Stomach (tissue), 9 donors: Measurements from ENCODE around the gene VAV2. TPM values are rescaled to one million over a fixed set of nuclear protein-coding genes. Genes with fewer than 3 reads are reported as not detected.

Source experiments
- DNase-seq, 2 donors: peaks; one replicate each; pipeline versions ENCODE4 v3.0.0 to v3.0.0-alpha.2; 2013 to 2019
- H3K27ac ChIP-seq, 5 donors: fragments of 200-600 bp in 4 of 5; sonication (generic) in 4 of 5; one replicate each; pipeline ENCODE4 v1.5.1; 2013 to 2019; ENCODE audit warnings: mild to moderate bottlenecking in 1 of 5, moderate library complexity in 1 of 5
- H3K27me3 ChIP-seq, 3 donors: fragments of 200-600 bp; sonication (generic); one replicate each; pipeline ENCODE4 v1.5.1; 2017 to 2019; ENCODE audit warnings: mixed run types in 1 of 3
- H3K36me3 ChIP-seq, 4 donors: fragments of 200-600 bp; sonication (generic); 1 replicate in 3 of 4; 2 replicates in 1 of 4; pipeline ENCODE4 v1.5.1; 2016 to 2019
- H3K4me1 ChIP-seq, 4 donors: fragments of 200-600 bp; sonication (generic); one replicate each; pipeline ENCODE4 v1.5.1; 2016 to 2019
- H3K4me3 ChIP-seq, 4 donors: fragments of 200-600 bp; sonication (generic) in 3 of 4; one replicate each; pipeline ENCODE4 v1.5.1; 2016 to 2019; ENCODE audit warnings: mild to moderate bottlenecking in 1 of 4
- H3K9me3 ChIP-seq, 4 donors: fragments of 200-600 bp; sonication (generic); one replicate each; pipeline ENCODE4 v1.5.1; 2016 to 2019
- EP300 ChIP-seq: sonication (generic); formaldehyde crosslinking; IDR thresholded peaks from one replicate; pipeline ENCODE4 v1.6.1; 2017; ENCODE audit warnings: antibody characterized with exemption
- POLR2A ChIP-seq, 4 donors: fragments of 450-650 bp; IDR thresholded peaks; one replicate each; pipeline ENCODE4 v1.6.1; 2016; ENCODE audit warnings: antibody characterized with exemption in 4 of 4, control low read depth in 2 of 4, mild to moderate bottlenecking in 1 of 4, moderate library complexity in 1 of 4
- POLR2AphosphoS5 ChIP-seq, 3 donors: sonication (generic); formaldehyde crosslinking; IDR thresholded peaks; one replicate each; pipeline ENCODE4 v1.6.1; 2016; ENCODE audit warnings: antibody characterized with exemption in 3 of 3
- WGBS, 5 donors: extraction: QIAGEN DNeasy Blood & Tissue Kit in 3 of 5; methylation state at CpG; one replicate each; pipeline versions ENCODE4 v1.1.5 to v1.1.7; 2013 to 2018; 5-methylcytosine and 5-hydroxymethylcytosine counted together
- intact Hi-C: fragments of 100-400 bp; cut with DNase I; formaldehyde crosslinking; loops from one replicate; pipeline ENCODE4 v1.15.1; 2023; ENCODE audit warnings: low total_unique reads
- polyA plus RNA-seq, 3 donors: library from polyadenylated mRNA; stranded (reverse); fragments of 200-250 nt; gene quantifications; one replicate each; pipeline ENCODE4 v1.2.3, GENCODE V29; 2013
- total RNA-seq, 5 donors: library from RNA; depleted of rRNA; stranded (reverse); fragments of >200 nt; gene quantifications; one replicate each; pipeline versions ENCODE4 v1.1.0 to v1.2.3, GENCODE V29; 2014 to 2016
- TF ChIP-seq, protein P1 (sequence below), 7 experiments: fragments of 450-650 bp in 4 of 7; fragments of 200-600 bp in 3 of 7; sonication (generic) in 3 of 7; IDR thresholded peaks; one replicate each; pipeline ENCODE4 v1.5.1; 2016 to 2019; ENCODE audit warnings: antibody characterized with exemption in 7 of 7, control low read depth in 2 of 7, mild to moderate bottlenecking in 1 of 7
- donor health status: healthy with polysubstance abuse.
- donor health status: Bipolar disorder and iron deficiency.
- donor health status: healthy.

Gene VAV2
- total and polyA plus RNA-seq, 8 donors, result 4.1 to 14.2 (median 7.0) TPM

DNA sequence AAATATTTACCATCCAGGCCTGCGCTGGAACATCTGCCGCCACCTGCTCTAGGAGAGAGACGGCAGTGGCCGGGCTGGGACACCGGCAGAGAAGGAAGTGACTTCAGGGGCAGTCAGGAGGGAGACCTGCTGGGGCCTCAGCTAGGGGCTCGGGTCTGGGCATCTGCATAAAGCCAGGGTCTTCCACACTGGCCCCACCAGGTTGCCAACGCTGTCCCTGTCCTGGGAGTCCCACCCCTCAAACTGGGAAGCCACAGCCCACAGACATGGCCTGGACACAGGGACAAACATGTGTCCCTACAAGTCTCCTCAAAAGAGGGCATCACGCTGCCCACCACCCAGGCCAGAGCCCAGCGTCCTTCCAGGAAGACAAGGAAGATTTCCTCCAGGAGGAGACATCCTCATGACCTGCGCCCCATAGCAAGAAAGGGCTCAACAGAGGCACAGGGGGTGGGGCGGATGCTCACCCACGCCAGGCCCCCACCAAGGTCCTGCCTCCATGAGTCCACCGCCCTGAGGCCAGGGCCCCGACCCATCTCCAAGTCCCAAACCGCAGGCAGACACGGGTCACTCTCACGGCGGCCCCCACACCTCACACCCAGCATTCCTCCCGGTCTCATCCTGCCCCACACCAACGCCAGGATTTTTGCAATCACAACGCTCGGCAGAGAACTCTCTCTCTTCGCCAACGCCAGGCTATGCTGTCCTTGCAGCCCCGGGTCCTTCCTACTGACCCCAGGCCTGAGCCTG, 9.0 kb downstream of the VAV2 start:
- no peaks in the 10 kb centered on the region for H3K36me3 ChIP-seq
- H3K4me3 ChIP-seq, result no peak overlapping the region
- no peak for DNase-seq
- TF ChIP-seq POLR2A (IDR thresholded peaks at IDR 0.05) (no peak), EP300 (no peak), POLR2AphosphoS5 (IDR thresholded peaks at IDR 0.05) (no peak)
- TF ChIP-seq, protein P1, sequence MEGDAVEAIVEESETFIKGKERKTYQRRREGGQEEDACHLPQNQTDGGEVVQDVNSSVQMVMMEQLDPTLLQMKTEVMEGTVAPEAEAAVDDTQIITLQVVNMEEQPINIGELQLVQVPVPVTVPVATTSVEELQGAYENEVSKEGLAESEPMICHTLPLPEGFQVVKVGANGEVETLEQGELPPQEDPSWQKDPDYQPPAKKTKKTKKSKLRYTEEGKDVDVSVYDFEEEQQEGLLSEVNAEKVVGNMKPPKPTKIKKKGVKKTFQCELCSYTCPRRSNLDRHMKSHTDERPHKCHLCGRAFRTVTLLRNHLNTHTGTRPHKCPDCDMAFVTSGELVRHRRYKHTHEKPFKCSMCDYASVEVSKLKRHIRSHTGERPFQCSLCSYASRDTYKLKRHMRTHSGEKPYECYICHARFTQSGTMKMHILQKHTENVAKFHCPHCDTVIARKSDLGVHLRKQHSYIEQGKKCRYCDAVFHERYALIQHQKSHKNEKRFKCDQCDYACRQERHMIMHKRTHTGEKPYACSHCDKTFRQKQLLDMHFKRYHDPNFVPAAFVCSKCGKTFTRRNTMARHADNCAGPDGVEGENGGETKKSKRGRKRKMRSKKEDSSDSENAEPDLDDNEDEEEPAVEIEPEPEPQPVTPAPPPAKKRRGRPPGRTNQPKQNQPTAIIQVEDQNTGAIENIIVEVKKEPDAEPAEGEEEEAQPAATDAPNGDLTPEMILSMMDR (IDR thresholded peaks at IDR 0.05), result no peak
- WGBS, 5 donors, result 82 to 90% (median 88%) methylated on average over 23 to 25 of the region's 25 CpGs
- intact Hi-C loops, result no loop called here
- peaks cover 17 to 39% (median 25%) of the 10 kb centered on the region in 4 donors for H3K4me1 ChIP-seq
- no peak overlapping the region for H3K27ac ChIP-seq
- no peaks in the 10 kb centered on the region for H3K9me3 ChIP-seq
- no peaks in the 10 kb centered on the region for H3K27me3 ChIP-seq

DNA sequence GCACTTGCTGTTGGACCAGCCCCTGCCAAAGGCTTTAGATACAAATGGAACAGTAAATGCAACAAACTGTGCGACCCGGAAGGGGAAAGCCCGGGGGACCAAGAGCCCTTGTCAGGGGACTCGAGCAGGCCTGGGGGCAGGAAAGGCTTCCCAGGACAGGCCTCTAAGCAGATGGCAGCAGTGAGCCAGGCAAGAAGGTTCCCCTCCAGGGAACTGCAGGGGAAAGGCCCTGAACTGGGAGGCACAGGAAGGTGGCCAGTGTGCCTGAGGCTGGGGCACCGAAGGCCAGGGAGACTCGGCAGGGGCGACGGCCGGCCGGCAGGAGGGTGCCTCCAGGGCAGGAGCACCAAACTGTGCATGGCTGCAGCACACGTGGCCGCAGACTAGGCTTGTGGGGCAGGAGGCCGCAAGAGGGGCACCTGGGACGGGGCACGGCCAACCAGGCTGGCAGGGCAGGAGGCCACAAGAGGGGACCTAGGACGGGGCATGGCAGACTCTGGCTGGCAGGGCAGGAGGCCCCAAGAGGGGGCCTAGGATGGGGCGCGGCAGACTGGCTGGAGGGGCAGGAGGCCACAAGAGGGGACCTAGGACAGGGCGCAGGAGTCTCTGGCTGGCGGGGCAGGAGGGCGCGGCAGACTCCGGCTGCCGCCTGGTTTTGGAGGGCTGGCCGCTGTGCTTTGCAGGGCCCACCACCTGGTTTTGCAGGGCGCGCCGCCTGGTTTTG, 10.0 kb downstream of the VAV2 start:
- H3K36me3 ChIP-seq, result no peaks in the 10 kb centered on the region

DNA sequence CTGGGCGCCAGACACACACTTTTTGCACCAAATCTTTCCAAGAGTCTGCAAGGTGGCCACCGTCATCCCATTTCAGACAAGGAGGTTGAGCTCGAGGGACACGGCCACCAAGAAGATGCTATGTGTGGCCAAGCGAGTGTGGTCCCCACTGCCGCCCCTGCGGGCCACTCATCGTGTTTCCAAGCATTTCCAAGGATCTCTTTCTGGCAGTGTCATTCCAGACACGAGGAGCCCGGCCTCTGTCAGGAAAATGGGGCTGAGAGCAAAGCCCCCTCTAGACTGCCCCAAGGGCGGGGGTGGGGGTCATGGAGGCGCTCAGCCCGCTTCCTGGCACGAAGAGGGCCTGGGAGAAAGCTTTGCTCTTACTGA, 10.6 kb downstream of the VAV2 start:
- no peaks in the 10 kb centered on the region for H3K27me3 ChIP-seq
- no peak overlapping the region for H3K4me3 ChIP-seq
- no peak for DNase-seq
- intact Hi-C loops, result no loop called here
- 90 to 96% (median 90%) methylated on average over 13 to 14 of the region's 14 CpGs for WGBS, 5 donors
- H3K36me3 ChIP-seq, result no peaks in the 10 kb centered on the region
- no peaks in the 10 kb centered on the region for H3K9me3 ChIP-seq
- peaks cover 17 to 50% (median 32%) of the 10 kb centered on the region in 4 donors for H3K4me1 ChIP-seq
- no peak overlapping the region for H3K27ac ChIP-seq
- TF ChIP-seq POLR2A (IDR thresholded peaks at IDR 0.05), result no peak
- no peak for TF ChIP-seq EP300
- TF ChIP-seq, protein P1 (IDR thresholded peaks at IDR 0.05), result no peak
- TF ChIP-seq POLR2AphosphoS5 (IDR thresholded peaks at IDR 0.05), result no peak

More for the DNA sequence above, 10.0 kb downstream of the VAV2 start:
- 80 to 89% (median 87%) methylated on average over 21 to 28 of the region's 28 CpGs for WGBS, 5 donors
- peaks cover 17 to 44% (median 29%) of the 10 kb centered on the region in 4 donors for H3K4me1 ChIP-seq
- intact Hi-C loops, result no loop called here
- no peak overlapping the region for H3K4me3 ChIP-seq
- no peaks in the 10 kb centered on the region for H3K9me3 ChIP-seq
- no peaks in the 10 kb centered on the region for H3K27me3 ChIP-seq
- H3K27ac ChIP-seq, result no peak overlapping the region
- no peak for DNase-seq
- TF ChIP-seq EP300, result no peak
- TF ChIP-seq POLR2A (IDR thresholded peaks at IDR 0.05), result no peak
- TF ChIP-seq, protein P1 (IDR thresholded peaks at IDR 0.05), result no peak
- TF ChIP-seq POLR2AphosphoS5 (IDR thresholded peaks at IDR 0.05), result no peak

DNA sequence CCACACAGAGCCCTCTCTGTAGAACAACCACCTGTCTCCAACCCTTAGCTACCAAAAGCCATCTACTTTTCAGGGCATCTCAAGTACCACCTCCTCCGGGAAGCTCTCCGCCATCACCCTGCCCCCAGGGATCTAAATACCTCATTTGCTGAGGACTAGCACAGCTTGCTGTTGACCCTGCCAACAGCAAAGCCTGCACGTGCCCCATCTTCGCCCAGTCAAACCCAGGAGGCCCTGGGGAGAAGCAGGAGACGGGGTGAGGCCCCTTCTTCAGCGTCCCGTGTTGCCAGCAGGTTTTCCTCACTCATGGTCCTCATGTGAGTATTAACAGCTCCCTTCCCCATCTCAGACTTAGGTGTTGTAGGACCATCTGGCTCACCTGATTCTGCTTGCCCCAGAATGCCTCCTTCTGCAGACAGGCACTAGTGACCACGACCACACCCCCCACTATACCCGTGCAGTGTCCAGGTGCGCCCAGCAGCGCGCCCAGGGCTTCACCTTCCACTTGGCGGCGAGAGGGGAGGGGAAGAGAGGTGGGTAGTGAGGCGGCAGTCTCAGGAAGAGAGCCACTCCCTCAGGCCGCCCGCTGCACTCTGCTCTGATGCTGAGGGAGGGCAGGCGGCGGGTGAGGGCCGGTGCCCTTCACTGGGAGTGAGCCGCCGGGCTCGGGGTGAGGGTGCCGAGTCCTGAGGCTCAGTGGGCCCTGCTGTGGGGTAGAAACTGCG, 11.1 kb downstream of the VAV2 start:
- DNase-seq, result no peak
- Histone ChIP-seq H3K27me3 (no peaks in the 10 kb centered on the region), H3K4me1 (peaks cover 17 to 52% (median 34%) of the 10 kb centered on the region in 4 donors), H3K4me3 (no peak overlapping the region), H3K36me3 (no peaks in the 10 kb centered on the region), H3K27ac (no peak overlapping the region), H3K9me3 (no peaks in the 10 kb centered on the region)
- TF ChIP-seq, protein P1 (IDR thresholded peaks at IDR 0.05), result no peak
- no peak for TF ChIP-seq POLR2AphosphoS5 (IDR thresholded peaks at IDR 0.05)
- TF ChIP-seq POLR2A (IDR thresholded peaks at IDR 0.05), result no peak
- TF ChIP-seq EP300, result no peak
- intact Hi-C loops, result no loop called here
- 63 to 81% (median 69%) methylated on average over 19 to 25 of the region's 25 CpGs for WGBS, 5 donors
